ENCODE data around the gene SLC35B4. TPM values are rescaled to one million over a fixed set of nuclear protein-coding genes. Genes with fewer than 3 reads are reported as not detected.
"Not testable (repeated sequence)": the region's sequence is repeated elsewhere in the genome, so short reads cannot be mapped to it uniquely, and the experiment has no call there.

SLC35B4 gene
- total RNA-seq, 1 experiment from 2014 or later: 17.9 TPM

- no peaks in the 10 kb centered on the region for H3K27me3 ChIP-seq (ENCODE audit: insufficient read depth, low read depth)
- H3K79me2 ChIP-seq (ENCODE audit: low read depth): no peaks in the 10 kb centered on the region
- H3K4me1 ChIP-seq (replicated peaks; ENCODE audit: insufficient read depth): no peaks in the 10 kb centered on the region
- no peak for DNase-seq
- no peaks in the 10 kb centered on the region for H4K20me1 ChIP-seq (ENCODE audit: insufficient read depth)
- no peak overlapping the region for H2AFZ ChIP-seq
- CTCF ChIA-PET: no interaction called here
- no peak overlapping the region for H3K27ac ChIP-seq
- H3K36me3 ChIP-seq (ENCODE audit: low read depth): peaks cover 21% of the 10 kb centered on the region; the same call in 1 of the 2 replicates
- H3K9me2 ChIP-seq (ENCODE audit: insufficient read depth): no peaks in the 10 kb centered on the region
- intact Hi-C loops (cut with micrococcal nuclease; ENCODE audit: unreplicated experiment): no loop called here
- no peak for TF ChIP-seq CTCF (conservative IDR thresholded peaks at IDR 0.05)
- TF ChIP-seq EZH2 (IDR thresholded peaks at IDR 0.05; ENCODE audit: low read depth): no peak
- BruUV-seq (replicated peaks): no TSS peak
- H3K4me3 ChIP-seq: no peak overlapping the region
- no peaks in the 10 kb centered on the region for H3F3A ChIP-seq (ENCODE audit: insufficient read depth, low read depth)
- POLR2A ChIA-PET (ENCODE audit: unreplicated experiment): interaction anchor here (0.6 kb wide), 1 partner anchor 429 kb away, joined by 3 read pairs; no protein-coding TSS in a partner anchor
- no peak overlapping the region for H3K4me2 ChIP-seq
- no peaks in the 10 kb centered on the region for H3K9me3 ChIP-seq (ENCODE audit: insufficient read depth, low read depth)
These were observed 17.6 kb downstream of the SLC35B4 start for GRCh38 chr7:134298902-134299683.

GRCh38 chr7:134297489-134297888, 19.2 kb downstream of the SLC35B4 start:
- no peak for TF ChIP-seq EZH2 (IDR thresholded peaks at IDR 0.05; ENCODE audit: low read depth)
- TF ChIP-seq CTCF (conservative IDR thresholded peaks at IDR 0.05): no peak
- Histone ChIP-seq H3K4me1 (replicated peaks; ENCODE audit: insufficient read depth) (no peaks in the 10 kb centered on the region), H3K36me3 (ENCODE audit: low read depth) (peaks cover 21% of the 10 kb centered on the region; the same call in 1 of the 2 replicates), H3K4me3 (no peak overlapping the region), H3K27ac (no peak overlapping the region), H3K9me3 (ENCODE audit: insufficient read depth, low read depth) (no peaks in the 10 kb centered on the region), H4K20me1 (ENCODE audit: insufficient read depth) (no peaks in the 10 kb centered on the region), H3K9me2 (ENCODE audit: insufficient read depth) (no peaks in the 10 kb centered on the region), H3K79me2 (ENCODE audit: low read depth) (no peaks in the 10 kb centered on the region), H3K27me3 (ENCODE audit: insufficient read depth, low read depth) (no peaks in the 10 kb centered on the region), H2AFZ (no peak overlapping the region), H3K4me2 (no peak overlapping the region), H3F3A (ENCODE audit: insufficient read depth, low read depth) (no peaks in the 10 kb centered on the region)
- POLR2A ChIA-PET (ENCODE audit: unreplicated experiment): no interaction called here
- no peak for DNase-seq
- intact Hi-C loops (cut with micrococcal nuclease; ENCODE audit: unreplicated experiment): no loop called here
- CTCF ChIA-PET: no interaction called here
- BruUV-seq (replicated peaks): no TSS peak

GRCh38 chr7:134295982-134296381, 20.7 kb downstream of the SLC35B4 start:
- H3K4me2 ChIP-seq; POLR2A ChIA-PET (ENCODE audit: unreplicated experiment); DNase-seq; H2AFZ ChIP-seq; H4K20me1 ChIP-seq (ENCODE audit: insufficient read depth); H3K9me2 ChIP-seq (ENCODE audit: insufficient read depth); CTCF ChIA-PET; BruUV-seq (replicated peaks); intact Hi-C loops (cut with micrococcal nuclease; ENCODE audit: unreplicated experiment); H3F3A ChIP-seq (ENCODE audit: insufficient read depth, low read depth); H3K79me2 ChIP-seq (ENCODE audit: low read depth); H3K4me3 ChIP-seq; H3K27me3 ChIP-seq (ENCODE audit: insufficient read depth, low read depth); H3K4me1 ChIP-seq (replicated peaks; ENCODE audit: insufficient read depth); H3K27ac ChIP-seq; H3K9me3 ChIP-seq (ENCODE audit: insufficient read depth, low read depth): not testable (repeated sequence)
- peaks cover 21% of the 10 kb centered on the region; the same call in 1 of the 2 replicates for H3K36me3 ChIP-seq (ENCODE audit: low read depth)
